Superior temporal gyrus (tissue), 1 donor: Measurements from ENCODE around the gene DCAF12.
"Not testable (repeated sequence)": the region's sequence is repeated elsewhere in the genome, so short reads cannot be mapped to it uniquely, and the experiment has no call there.

Experiments
- DNase-seq: peaks from one replicate; pipeline ENCODE4 v3.0.0-alpha.2; 2016; ENCODE audit errors: extremely low spot score

The DCAF12 gene

GRCh38 chr9:34069831-34070230 lies 56.7 kb downstream of the DCAF12 start:
- DNase-seq, result no peak

- DNase-seq, result no peak
These were observed 61.0 kb downstream of the DCAF12 start for GRCh38 chr9:34065541-34065940.

GRCh38 chr9:34059954-34060353 lies 66.5 kb downstream of the DCAF12 start:
- DNase-seq, result no peak

GRCh38 chr9:34059281-34059680 lies 67.2 kb downstream of the DCAF12 start:
- DNase-seq, result no peak

- no peak for DNase-seq
These were observed 76.7 kb downstream of the DCAF12 start for GRCh38 chr9:34049630-34050384.

- DNase-seq, result peak; percentile 99
These were observed 77.5 kb downstream of the DCAF12 start, which contains the start of gene UBAP2 for GRCh38 chr9:34048727-34049629. TSS of gene UBAP2 (minus strand) at chr9:34048887. CDS start at chr9:34017148, 31,739 bp downstream.

GRCh38 chr9:34047864-34048726 lies 78.4 kb downstream of the DCAF12 start:
- no peak for DNase-seq

- no peak for DNase-seq
These were observed 79.6 kb downstream of the DCAF12 start for GRCh38 chr9:34046784-34047379.

GRCh38 chr9:34045903-34046302 lies 80.6 kb downstream of the DCAF12 start:
- DNase-seq, result no peak

GRCh38 chr9:34042074-34042473 lies 84.4 kb downstream of the DCAF12 start:
- not testable (repeated sequence) for DNase-seq

- not testable (repeated sequence) for DNase-seq
These were observed 87.6 kb downstream of the DCAF12 start for GRCh38 chr9:34038851-34039250.

GRCh38 chr9:34037626-34038025 lies 88.9 kb downstream of the DCAF12 start:
- no peak for DNase-seq

- DNase-seq, result no peak
These were observed 89.9 kb downstream of the DCAF12 start for GRCh38 chr9:34036625-34037024.
